Esophagus muscularis mucosa (tissue), 4 donors: Measurements from ENCODE around the gene SRGAP2. TPM values are rescaled to one million over a fixed set of nuclear protein-coding genes. Genes with fewer than 3 reads are reported as not detected.
"Not testable (repeated sequence)": the region's sequence is repeated elsewhere in the genome, so short reads cannot be mapped to it uniquely, and the experiment has no call there.

Source experiments
- DNase-seq: peaks from one replicate; pipeline ENCODE4 v3.0.0-alpha.2; 2017; ENCODE audit errors: extremely low spot score
- H3K27ac ChIP-seq, 4 donors: fragments of 200-600 bp; sonication (generic); replicated peaks in 1 of 4; 1 replicate in 3 of 4; 2 replicates in 1 of 4; pipeline ENCODE4 v1.5.1; 2016 to 2019; ENCODE audit warnings: mild to moderate bottlenecking in 1 of 4
- H3K27me3 ChIP-seq, 4 donors: fragments of 200-600 bp; sonication (generic); one replicate each; pipeline versions ENCODE4 v1.5.1 to v1.6.0; 2016 to 2019
- H3K36me3 ChIP-seq, 4 donors: fragments of 200-600 bp; sonication (generic); one replicate each; pipeline ENCODE4 v1.5.1; 2016 to 2019
- H3K4me1 ChIP-seq, 4 donors: fragments of 200-600 bp; sonication (generic); one replicate each; pipeline ENCODE4 v1.5.1; 2016 to 2019
- H3K4me3 ChIP-seq, 4 donors: fragments of 200-600 bp; sonication (generic); 1 replicate in 2 of 4; 2 replicates in 2 of 4; pipeline ENCODE4 v1.5.1; 2016 to 2019; ENCODE audit warnings: mild to moderate bottlenecking in 4 of 4, moderate library complexity in 1 of 4
- H3K9me3 ChIP-seq, 4 donors: fragments of 200-600 bp; sonication (generic); 1 replicate in 3 of 4; 2 replicates in 1 of 4; pipeline ENCODE4 v1.5.1; 2016 to 2019
- WGBS: methylation state at CpG from one replicate; pipeline ENCODE4 v1.1.5; 2018; 5-methylcytosine and 5-hydroxymethylcytosine counted together
- intact Hi-C: fragments of 100-400 bp; cut with DNase I; formaldehyde crosslinking; loops from one replicate; pipeline ENCODE4 v1.15.1; 2023
- total RNA-seq, 4 donors: library from RNA; depleted of rRNA; stranded (reverse); fragments of >200 nt; gene quantifications; one replicate each; pipeline versions ENCODE4 v1.1.0 to v1.2.1, GENCODE V29; 2016

Gene SRGAP2
- total RNA-seq, 4 donors from 2014 or later: 39.4 to 54.6 (median 41.0) TPM

GRCh38 chr1:206234189-206234916 lies 31.0 kb downstream of the SRGAP2 start:
- H3K36me3 ChIP-seq, H3K4me1 ChIP-seq, intact Hi-C loops, H3K9me3 ChIP-seq, H3K27ac ChIP-seq, H3K27me3 ChIP-seq, H3K4me3 ChIP-seq, DNase-seq: not testable (repeated sequence)
- WGBS: 96% methylated on average over 3 of the region's 3 CpGs

GRCh38 chr1:206235190-206235589 lies 31.8 kb downstream of the SRGAP2 start:
- H3K9me3 ChIP-seq, H3K4me1 ChIP-seq, intact Hi-C loops, H3K27ac ChIP-seq, H3K27me3 ChIP-seq, H3K4me3 ChIP-seq, H3K36me3 ChIP-seq, DNase-seq: not testable (repeated sequence)
- no CpG with 5 or more reads among the region's 2 CpGs for WGBS

- DNase-seq, H3K9me3 ChIP-seq, intact Hi-C loops, H3K4me3 ChIP-seq, H3K27ac ChIP-seq, H3K36me3 ChIP-seq, H3K27me3 ChIP-seq: not testable (repeated sequence)
- H3K4me1 ChIP-seq: peaks cover 0 to 14% (median 1%) of the 10 kb centered on the region in 4 donors
- 93% methylated on average over 4 of the region's 4 CpGs for WGBS
Observed at GRCh38 chr1:206240288-206240687, 36.9 kb downstream of the SRGAP2 start.

- H3K27ac ChIP-seq, intact Hi-C loops, H3K36me3 ChIP-seq, H3K27me3 ChIP-seq, H3K9me3 ChIP-seq, DNase-seq, H3K4me3 ChIP-seq: not testable (repeated sequence)
- WGBS: 30% methylated on average over 1 of the region's 3 CpGs
- peaks cover 0 to 15% (median 1%) of the 10 kb centered on the region in 4 donors for H3K4me1 ChIP-seq
Observed at GRCh38 chr1:206243335-206243734, 40.0 kb downstream of the SRGAP2 start.

GRCh38 chr1:206245479-206245878 lies 42.1 kb downstream of the SRGAP2 start:
- WGBS: 93% methylated on average over 1 of the region's 3 CpGs
- H3K27me3 ChIP-seq, H3K4me3 ChIP-seq, H3K36me3 ChIP-seq, H3K9me3 ChIP-seq, DNase-seq, H3K27ac ChIP-seq, intact Hi-C loops: not testable (repeated sequence)
- peaks cover 0 to 15% (median 1%) of the 10 kb centered on the region in 4 donors for H3K4me1 ChIP-seq

- peaks cover 0 to 15% (median 1%) of the 10 kb centered on the region in 4 donors for H3K4me1 ChIP-seq
- intact Hi-C loops, H3K27me3 ChIP-seq, H3K27ac ChIP-seq, H3K9me3 ChIP-seq, DNase-seq, H3K36me3 ChIP-seq, H3K4me3 ChIP-seq: not testable (repeated sequence)
- WGBS: no CpG with 5 or more reads among the region's 10 CpGs
Observed at GRCh38 chr1:206246129-206246886, 43.0 kb downstream of the SRGAP2 start.

- DNase-seq, intact Hi-C loops, H3K36me3 ChIP-seq, H3K27ac ChIP-seq, H3K9me3 ChIP-seq, H3K4me3 ChIP-seq, H3K4me1 ChIP-seq, H3K27me3 ChIP-seq: not testable (repeated sequence)
- WGBS: 100% methylated on average over 1 of the region's 3 CpGs
Observed at GRCh38 chr1:206250953-206251681, 47.8 kb downstream of the SRGAP2 start.

GRCh38 chr1:206252680-206253335 lies 49.5 kb downstream of the SRGAP2 start:
- intact Hi-C loops, H3K36me3 ChIP-seq, H3K27ac ChIP-seq, H3K9me3 ChIP-seq, H3K4me1 ChIP-seq, H3K4me3 ChIP-seq, H3K27me3 ChIP-seq, DNase-seq: not testable (repeated sequence)
- no CpG with 5 or more reads among the region's 8 CpGs for WGBS

Other genes with a start within 250 kb of the SRGAP2 start
- 1 to 10 TPM in 3 of 4 donors, under 1 TPM in 1; 0.32 to 2.5 (median 1.8) TPM for gene RAB7B, start 200.1 kb upstream of the SRGAP2 start, total RNA-seq
- gene CTSE, start 179.6 kb upstream of the SRGAP2 start, total RNA-seq: under 1 TPM in 1 of 4 donors, not detected in 3; 0.13 TPM
- gene RHEX, start 150.4 kb upstream of the SRGAP2 start, total RNA-seq: 10 to 100 TPM in 1 of 4 donors, 1 to 10 TPM in 2, under 1 TPM in 1; 0.45 to 11.2 (median 7.7) TPM
- gene AVPR1B, start 86.2 kb upstream of the SRGAP2 start, total RNA-seq: not detected
- gene FAM72A, start 702 bp upstream of the SRGAP2 start, total RNA-seq: 1 to 10 TPM in 2 of 4 donors, under 1 TPM in 2; 0.45 to 4.6 (median 1.3) TPM